NCI-H345 treated with DMSO at 0.1 percent for 48 hours (cell line): ENCODE data around the gene BNIP3.
"Not testable (repeated sequence)": the region's sequence is repeated elsewhere in the genome, so short reads cannot be mapped to it uniquely, and the experiment has no call there.

Experiments
- DNase-seq: peaks from one replicate; lab custom pipeline; 2025; ENCODE audit not compliant: unreplicated experiment; lab: John Stamatoyannopoulos, UW

Gene BNIP3

GRCh38 chr10:131954356-131954965 lies 27.3 kb downstream of the BNIP3 start:
- no peak for DNase-seq

GRCh38 chr10:131949908-131950307 lies 31.8 kb downstream of the BNIP3 start:
- DNase-seq, result not testable (repeated sequence)

DNA sequence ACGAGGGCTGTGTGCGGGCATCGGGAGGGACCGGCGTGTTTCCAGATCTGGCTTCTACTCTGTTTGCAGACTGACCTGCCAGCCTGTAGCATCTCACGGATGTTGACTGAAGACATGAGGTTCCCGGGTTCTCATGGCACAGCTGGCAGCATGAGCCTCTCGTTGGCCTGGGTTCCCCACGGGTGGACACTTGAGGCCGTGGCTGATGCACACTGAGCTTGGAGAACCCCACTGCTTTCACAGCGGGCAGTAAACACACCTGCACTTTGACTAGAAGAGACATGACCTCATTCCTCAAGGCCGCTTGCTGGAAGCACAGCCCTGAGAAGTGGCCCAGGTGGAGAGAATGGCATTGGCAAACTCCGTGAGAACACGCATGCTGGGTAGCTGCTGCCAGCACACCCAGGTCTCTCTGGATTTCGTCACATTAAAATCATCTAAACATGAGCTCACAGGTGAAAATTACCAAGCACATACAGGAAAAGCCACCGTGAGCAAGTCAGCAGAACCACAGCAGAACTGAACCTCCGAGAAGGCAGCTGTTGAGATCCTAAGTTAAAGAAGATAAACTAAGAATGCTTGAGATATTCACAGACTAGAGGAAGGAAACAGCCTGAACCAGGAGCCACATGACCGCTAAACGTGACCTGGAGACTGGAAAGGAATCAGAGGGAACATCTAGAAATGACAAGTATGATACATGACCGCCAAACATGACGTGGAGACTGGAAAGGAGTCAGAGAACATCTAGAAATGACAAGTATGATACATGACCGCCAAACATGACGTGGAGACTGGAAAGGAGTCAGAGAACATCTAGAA lies 32.5 kb downstream of the BNIP3 start:
- DNase-seq, result no peak

GRCh38 chr10:131948501-131948900 lies 33.2 kb downstream of the BNIP3 start:
- no peak for DNase-seq

- DNase-seq, result no peak
Observed at GRCh38 chr10:131947631-131948347, 33.9 kb downstream of the BNIP3 start.

DNA sequence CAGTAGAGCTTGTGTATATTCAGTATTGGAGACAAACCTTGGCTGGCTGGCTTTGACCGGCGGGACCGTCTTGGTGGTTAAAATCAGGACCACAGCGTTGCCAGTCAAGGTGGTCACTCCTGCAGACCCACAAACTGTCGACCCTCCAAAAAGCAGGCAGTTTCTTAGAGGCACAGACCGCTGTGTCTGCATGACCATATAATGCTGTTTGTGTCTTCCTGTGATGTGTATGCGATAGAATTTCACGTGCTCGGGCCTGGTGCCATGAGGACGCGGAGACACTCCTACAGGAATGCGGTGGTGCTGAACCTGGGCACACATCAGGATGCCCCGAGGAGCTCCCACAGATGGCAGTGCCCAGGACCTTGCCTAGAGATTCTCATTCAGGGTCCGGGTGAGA lies 34.8 kb downstream of the BNIP3 start:
- DNase-seq, result no peak

- no peak for DNase-seq
Observed at GRCh38 chr10:131946321-131946751, 35.4 kb downstream of the BNIP3 start.

DNA sequence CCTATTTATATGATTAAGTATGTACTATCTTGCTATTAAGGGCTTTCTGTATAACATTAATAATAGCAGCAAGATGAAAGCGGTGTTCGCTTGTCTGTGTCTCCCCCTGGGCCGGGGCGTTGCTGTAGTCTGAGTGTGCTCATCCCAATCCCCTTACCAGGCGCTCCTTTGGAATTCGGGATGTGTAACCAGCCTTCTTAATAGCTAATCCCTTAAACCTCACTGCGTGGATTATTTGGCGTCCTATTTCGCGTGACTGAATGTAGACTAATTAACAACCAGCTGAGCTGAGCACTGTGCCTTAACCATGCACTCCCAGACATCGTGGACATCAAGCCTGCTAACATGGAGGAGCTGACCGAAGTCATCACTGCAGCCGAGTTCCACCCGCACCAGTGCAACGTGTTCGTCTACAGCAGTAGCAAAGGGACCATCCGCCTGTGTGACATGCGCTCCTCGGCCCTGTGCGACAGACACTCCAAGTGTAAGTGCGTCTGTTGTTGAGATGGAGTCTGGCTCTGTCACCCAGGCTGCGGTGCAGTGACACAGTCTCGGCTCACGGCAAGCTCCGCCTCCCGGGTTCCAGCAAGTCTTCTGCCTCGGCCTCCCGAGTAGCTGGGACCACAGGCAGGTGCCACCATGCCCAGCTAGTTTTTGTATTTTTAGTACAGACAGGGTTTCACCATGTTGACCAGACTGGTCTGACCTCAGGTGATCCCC lies 36.6 kb downstream of the BNIP3 start:
- no peak for DNase-seq

- no peak for DNase-seq
Observed at GRCh38 chr10:131944412-131944811, 37.3 kb downstream of the BNIP3 start.

DNA sequence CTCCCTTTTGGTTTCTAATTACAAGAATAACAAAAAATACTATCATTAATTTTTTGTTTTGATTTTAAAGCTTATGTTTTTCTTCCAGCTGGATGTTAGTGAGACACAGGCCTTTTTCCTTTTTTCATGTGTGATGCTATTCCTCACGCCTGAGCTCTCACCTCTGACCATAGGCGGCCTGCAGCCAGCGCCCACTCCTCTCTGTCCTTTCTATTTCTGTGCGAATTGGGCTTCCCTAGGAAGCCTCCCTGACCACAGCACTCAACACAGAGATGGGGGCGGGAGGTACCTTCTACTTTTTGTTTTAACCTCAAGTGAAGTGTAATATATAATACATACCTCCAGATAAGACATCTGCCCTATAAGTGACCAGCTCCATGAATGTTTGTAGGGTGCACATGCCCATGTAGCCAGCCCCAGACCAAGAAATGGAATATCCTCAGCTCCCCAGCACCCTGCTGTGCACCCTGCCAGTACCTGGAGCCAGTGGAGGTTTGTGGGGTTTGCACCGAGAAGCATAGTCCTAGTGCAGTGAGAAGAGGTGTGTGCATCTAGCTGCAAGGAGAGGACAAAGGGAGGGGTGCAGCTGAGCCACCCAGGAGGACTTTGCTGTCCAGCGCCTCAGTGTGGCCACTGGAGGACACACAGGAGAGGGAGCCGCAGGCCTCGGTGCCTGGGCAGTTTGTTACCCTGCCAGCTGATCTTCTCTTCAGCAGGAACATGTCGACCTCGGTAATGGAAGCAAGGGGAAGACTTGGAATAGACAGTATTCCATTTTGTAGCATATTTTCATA lies 38.5 kb downstream of the BNIP3 start:
- no peak for DNase-seq

DNA sequence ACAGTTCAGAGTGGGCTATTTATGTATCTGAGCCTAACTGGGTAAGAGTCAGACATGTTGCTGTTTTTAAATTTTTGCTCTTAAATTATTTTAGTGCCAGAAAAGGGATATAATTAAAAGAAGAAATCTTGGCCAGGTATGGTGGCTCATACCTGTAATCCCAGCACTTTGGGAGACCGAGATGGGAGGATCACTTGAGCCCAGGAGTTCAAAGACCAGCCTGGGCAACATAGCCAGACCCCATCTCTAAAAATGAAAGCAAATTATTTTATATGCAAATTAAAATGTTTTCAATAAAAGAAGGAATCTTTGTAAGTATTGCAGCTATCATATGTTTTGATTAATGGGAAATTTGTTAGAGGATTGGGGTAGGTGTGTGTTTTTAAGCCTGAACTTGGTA lies 39.3 kb downstream of the BNIP3 start:
- no peak for DNase-seq

- no peak for DNase-seq
Observed at GRCh38 chr10:131938681-131939080, 43.0 kb downstream of the BNIP3 start.

DNA sequence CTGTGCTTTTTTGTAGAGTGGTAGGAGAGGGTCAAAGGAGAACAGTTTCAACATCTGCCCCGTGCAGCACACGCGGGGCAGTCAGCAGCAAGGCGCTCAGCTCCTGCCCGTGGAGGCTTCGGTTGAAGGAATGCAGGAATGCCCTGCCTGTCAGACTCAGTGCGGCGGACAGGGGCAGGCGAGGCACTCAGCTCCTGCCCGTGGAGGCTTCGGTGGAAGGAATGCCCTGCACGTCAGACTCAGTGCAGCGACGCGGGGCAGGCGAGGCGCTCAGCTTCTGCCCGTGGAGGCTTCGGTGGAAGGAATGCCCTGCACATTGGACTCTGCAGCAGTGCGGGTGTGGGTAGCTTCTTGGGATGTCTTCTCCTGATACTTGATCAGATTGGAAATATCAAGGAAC lies 43.9 kb downstream of the BNIP3 start:
- no peak for DNase-seq

DNA sequence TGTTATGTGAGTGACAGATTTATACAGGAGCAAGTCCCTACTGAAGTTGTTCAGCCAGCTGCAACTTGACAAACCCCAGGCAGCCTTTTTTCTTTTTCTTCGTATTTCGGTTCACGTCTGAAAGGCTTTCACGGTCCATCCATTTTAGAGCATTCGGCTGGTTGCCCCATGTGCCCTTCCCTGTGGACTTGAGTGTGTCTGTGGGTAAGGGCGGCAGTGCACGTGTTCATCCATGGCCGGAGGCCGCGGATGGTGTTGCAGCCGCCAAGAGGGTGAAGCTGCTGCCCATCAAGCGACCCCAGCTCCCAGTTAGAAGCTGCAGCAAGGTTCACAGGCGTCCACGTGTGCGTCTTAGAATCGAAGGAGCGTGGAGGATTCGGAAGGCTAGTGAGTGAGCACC lies 45.0 kb downstream of the BNIP3 start:
- DNase-seq, result no peak

- DNase-seq, result no peak
Observed at GRCh38 chr10:131936294-131936693, 45.4 kb downstream of the BNIP3 start.

DNA sequence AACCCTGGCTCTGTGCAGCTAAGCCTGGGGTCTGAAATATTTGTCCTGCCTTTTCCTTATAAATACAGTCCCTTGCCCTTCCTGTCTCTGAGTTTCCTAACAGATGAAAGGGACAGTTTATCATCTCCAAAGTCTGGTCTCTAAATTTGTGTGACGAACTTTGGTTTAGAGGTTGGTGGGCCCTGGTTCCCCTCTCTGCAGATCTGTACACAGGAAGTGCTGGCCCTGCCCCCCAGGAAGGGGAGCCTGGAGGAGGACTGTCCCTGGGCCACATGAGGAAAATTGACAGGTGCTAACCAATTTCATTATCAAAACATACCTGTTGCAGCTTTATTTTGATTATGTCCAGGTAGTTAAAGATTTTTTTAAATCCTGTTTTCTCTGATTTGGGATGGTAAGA lies 46.5 kb downstream of the BNIP3 start:
- no peak for DNase-seq

DNA sequence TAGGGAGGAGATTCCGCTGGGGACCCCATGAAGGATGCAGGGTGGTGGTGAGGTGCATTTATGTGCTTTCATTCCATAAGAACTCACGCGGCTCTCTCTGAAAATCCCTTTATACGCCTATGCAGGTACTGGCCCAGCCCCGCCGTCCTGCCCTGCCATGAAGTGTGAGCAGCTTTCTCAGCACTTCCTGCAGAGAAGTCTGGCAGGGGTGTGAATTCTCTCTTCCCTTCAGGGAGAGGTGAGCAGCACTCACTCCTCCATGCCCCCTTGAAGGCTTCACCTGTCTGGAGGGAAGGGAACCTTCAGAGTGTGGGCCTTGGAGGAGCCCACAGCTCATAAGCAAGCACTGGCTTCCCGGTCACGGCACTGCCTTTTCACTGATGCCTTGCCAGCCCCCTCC lies 47.0 kb downstream of the BNIP3 start:
- DNase-seq, result no peak

DNA sequence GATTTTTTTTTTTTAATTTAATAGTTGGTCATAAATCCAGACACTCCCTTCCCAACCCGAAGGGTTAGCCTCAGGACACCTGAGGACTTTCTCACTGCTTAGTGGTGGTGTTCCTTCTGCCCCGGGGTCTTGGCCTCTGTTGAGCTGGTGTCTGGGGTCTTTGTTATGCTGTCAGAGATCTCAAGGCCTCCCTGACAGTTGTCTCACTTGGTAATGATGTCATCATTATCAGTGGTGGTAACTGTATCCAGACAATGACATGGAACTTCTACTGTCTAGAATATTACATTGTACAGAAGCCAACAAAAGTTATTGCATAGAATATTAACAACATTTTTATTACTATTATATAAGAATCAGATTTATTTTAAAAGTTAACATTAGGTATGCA lies 48.0 kb downstream of the BNIP3 start:
- no peak for DNase-seq

DNA sequence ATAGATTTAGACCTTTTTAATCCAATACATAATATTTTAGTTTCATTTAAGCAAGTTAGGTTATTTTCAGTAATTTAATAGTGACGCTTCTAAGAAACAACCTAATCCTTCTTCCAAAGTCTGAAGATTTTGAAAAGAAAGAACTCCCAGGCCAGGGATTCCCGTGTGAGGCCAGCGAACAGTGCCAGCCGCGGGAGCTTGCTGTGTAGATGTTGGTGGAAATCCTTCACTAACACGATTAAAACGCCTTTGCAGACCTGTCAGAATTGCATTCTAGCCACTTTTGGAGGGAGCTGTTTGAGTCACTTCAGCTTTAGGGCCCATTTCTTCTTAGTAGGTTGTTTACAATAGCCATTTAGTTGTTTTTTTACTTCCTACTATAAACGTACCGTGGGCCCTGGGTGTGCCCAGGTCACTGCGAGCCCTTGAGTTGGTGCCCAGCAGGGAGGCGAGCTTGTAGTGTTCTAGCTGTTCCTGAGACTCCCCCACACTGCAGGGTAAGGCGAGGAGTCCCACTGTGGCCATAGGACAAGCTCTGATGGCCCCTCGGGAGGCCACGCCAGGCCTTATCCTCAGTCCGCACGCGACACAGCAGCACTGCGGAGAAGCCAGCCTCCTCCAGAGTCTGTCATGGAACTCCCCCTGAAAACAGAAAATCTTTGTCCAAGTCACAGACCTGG lies 48.6 kb downstream of the BNIP3 start:
- no peak for DNase-seq

GRCh38 chr10:131931981-131932380 lies 49.7 kb downstream of the BNIP3 start:
- no peak for DNase-seq
